Endodermal cell (in vitro differentiated cells): ENCODE results near the gene CMC1. TPM values are rescaled to one million over a fixed set of nuclear protein-coding genes. Genes with fewer than 3 reads are reported as not detected.

Experiments used
- DNase-seq: peaks from one replicate; pipeline ENCODE4 v3.0.0-alpha.2; 2017
- H3K27ac ChIP-seq: 2 replicates; pipeline ENCODE4 v1.5.1; 2013; ENCODE audit warnings: mild to moderate bottlenecking, low read depth, low read length, moderate library complexity
- H3K27me3 ChIP-seq: 2 replicates; pipeline ENCODE4 v1.6.1; 2013; ENCODE audit warnings: mild to moderate bottlenecking, low read length, moderate library complexity; ENCODE audit not compliant: insufficient read depth, control insufficient read depth, poor library complexity, severe bottlenecking
- H3K36me3 ChIP-seq: 2 replicates; pipeline ENCODE4 v1.7.0; 2013; ENCODE audit warnings: mild to moderate bottlenecking, low read length, moderate library complexity; ENCODE audit not compliant: control insufficient read depth, insufficient read depth
- H3K4me1 ChIP-seq: one replicate; pipeline ENCODE4 v1.7.0; 2013; ENCODE audit warnings: low read length; ENCODE audit not compliant: control insufficient read depth, insufficient read depth
- H3K4me3 ChIP-seq: 2 replicates; pipeline ENCODE4 v1.5.1; 2013; ENCODE audit warnings: mild to moderate bottlenecking, low read length, moderate library complexity
- H3K9ac ChIP-seq: 2 replicates; pipeline ENCODE4 v1.6.1; 2013; ENCODE audit warnings: mild to moderate bottlenecking, low read length, moderate library complexity; ENCODE audit not compliant: poor library complexity, severe bottlenecking; ENCODE audit errors: extremely low read depth
- H3K9me3 ChIP-seq: 2 replicates; pipeline ENCODE4 v1.6.1; 2013; ENCODE audit warnings: mild to moderate bottlenecking, low read length, moderate library complexity; ENCODE audit not compliant: control insufficient read depth
- H3K27ac Mint-ChIP-seq: 2 replicates; pipeline ENCODE4 v1.8.0; 2020; ENCODE audit warnings: mixed read lengths
- H3K27me3 Mint-ChIP-seq: 2 replicates; pipeline ENCODE4 v1.8.0; 2021; ENCODE audit warnings: mild to moderate bottlenecking, mixed read lengths; ENCODE audit not compliant: insufficient read depth
- H3K36me3 Mint-ChIP-seq: 2 replicates; pipeline ENCODE4 v1.8.0; 2020; ENCODE audit warnings: low read depth, mixed read lengths
- H3K4me1 Mint-ChIP-seq: 2 replicates; pipeline ENCODE4 v1.8.0; 2020; ENCODE audit warnings: mixed read lengths
- H3K4me3 Mint-ChIP-seq: 2 replicates; pipeline ENCODE4 v1.8.0; 2020; ENCODE audit warnings: mild to moderate bottlenecking, moderate library complexity, mixed read lengths
- H3K9me3 Mint-ChIP-seq: 2 replicates; pipeline ENCODE4 v1.8.0; 2020; ENCODE audit warnings: mild to moderate bottlenecking, mixed read lengths
- WGBS, 2 experiments: methylation state at CpG; one replicate each; pipeline versions ENCODE4 v1.1.5 to v1.1.7; 2013; ENCODE audit warnings: missing lambda C conversion rate in 2 of 2, mixed read lengths in 1 of 2; ENCODE audit not compliant: insufficient coverage in 1 of 2, insufficient read length in 1 of 2; 5-methylcytosine and 5-hydroxymethylcytosine counted together
- total RNA-seq, 2 donors: library from RNA; stranded (reverse); fragmentation: NEBNext Ultra II Directional in 1 of 2; extraction: Animal tissue kit (Norgen Biotek cat#: 25700) in 1 of 2; gene quantifications; 2 replicates in 1 of 2; 3 replicates in 1 of 2; pipeline ENCODE4 v1.2.1, GENCODE V29; 2021
- TF ChIP-seq, protein P1 (sequence below): fragments of 200-600 bp; sonication (generic); conservative IDR thresholded peaks from 2 replicates; pipeline ENCODE4 v1.5.0; 2021; ENCODE audit warnings: antibody characterized with exemption, mild to moderate bottlenecking

CMC1 gene
- total RNA-seq, 2 donors from 2014 or later: 23.8 to 33.6 TPM

DNA sequence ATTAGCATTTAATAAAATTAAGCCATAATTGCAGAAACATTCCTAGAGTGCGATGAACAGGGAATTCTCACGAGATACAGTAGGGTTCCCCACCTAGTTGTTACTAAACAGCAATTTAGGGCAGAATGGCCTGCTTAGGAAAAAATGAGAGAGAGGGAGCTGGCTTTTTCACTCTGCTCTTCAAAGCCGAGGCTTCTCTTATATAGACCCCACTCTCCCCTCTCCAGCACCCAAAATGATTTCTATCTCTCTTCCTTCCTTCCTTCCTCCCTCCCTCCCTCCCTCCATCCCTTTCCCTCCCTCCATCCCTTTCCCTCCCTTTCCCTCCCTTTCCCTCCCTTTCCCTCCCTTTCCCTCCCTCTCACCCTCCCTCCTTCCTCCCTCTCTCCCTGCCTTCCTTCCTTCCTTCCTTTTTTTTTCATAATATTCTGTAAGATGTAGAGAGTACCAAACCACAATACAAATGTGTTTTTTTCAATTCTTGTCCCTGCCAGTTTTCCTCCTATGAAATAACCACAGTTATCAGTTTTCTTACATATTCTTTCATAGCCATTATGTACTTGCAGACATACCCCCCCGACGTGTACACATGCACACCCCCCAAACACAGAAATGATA, 59.0 kb downstream of the CMC1 start:
- H3K4me1 Mint-ChIP-seq: peaks cover 8% of the 10 kb centered on the region
- H3K4me3 Mint-ChIP-seq: no peak overlapping the region
- 89 to 97% methylated on average over 2 to 5 of the region's 5 CpGs for WGBS, 2 experiments

DNA sequence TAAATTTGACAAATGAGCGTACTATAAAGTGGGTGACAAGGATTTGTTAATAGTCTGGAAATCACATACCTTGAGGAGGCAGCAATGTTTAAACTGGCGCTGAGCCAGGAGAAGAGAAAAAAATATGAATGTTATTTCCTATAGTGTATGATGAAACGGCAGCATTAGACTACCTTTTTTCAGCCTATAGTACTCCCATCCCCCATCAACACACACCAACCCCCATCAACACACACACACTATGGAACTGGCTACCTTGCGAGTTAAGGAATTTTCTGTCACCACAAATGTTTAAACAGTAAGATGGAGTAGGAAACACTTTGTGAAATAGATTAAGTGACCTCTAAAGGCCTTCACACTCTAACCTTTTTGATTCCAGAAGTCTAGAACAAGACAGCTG, 60.3 kb downstream of the CMC1 start:
- 93 to 98% methylated on average over 3 of the region's 4 CpGs for WGBS, 2 experiments
- Histone ChIP-seq H3K27me3 (no peaks in the 10 kb centered on the region), H3K36me3 (no peaks in the 10 kb centered on the region), H3K9ac (no peak overlapping the region), H3K4me1 (no peaks in the 10 kb centered on the region), H3K9me3 (no peaks in the 10 kb centered on the region), H3K27ac (no peak overlapping the region), H3K4me3 (no peak overlapping the region)
- peaks cover 7% of the 10 kb centered on the region for H3K36me3 Mint-ChIP-seq
- DNase-seq: no peak
- H3K4me3 Mint-ChIP-seq: no peak overlapping the region
- no peaks in the 10 kb centered on the region for H3K27me3 Mint-ChIP-seq
- H3K4me1 Mint-ChIP-seq: peaks cover 9% of the 10 kb centered on the region
- TF ChIP-seq, protein P1, sequence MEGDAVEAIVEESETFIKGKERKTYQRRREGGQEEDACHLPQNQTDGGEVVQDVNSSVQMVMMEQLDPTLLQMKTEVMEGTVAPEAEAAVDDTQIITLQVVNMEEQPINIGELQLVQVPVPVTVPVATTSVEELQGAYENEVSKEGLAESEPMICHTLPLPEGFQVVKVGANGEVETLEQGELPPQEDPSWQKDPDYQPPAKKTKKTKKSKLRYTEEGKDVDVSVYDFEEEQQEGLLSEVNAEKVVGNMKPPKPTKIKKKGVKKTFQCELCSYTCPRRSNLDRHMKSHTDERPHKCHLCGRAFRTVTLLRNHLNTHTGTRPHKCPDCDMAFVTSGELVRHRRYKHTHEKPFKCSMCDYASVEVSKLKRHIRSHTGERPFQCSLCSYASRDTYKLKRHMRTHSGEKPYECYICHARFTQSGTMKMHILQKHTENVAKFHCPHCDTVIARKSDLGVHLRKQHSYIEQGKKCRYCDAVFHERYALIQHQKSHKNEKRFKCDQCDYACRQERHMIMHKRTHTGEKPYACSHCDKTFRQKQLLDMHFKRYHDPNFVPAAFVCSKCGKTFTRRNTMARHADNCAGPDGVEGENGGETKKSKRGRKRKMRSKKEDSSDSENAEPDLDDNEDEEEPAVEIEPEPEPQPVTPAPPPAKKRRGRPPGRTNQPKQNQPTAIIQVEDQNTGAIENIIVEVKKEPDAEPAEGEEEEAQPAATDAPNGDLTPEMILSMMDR: no peak
- no peak overlapping the region for H3K27ac Mint-ChIP-seq
- no peaks in the 10 kb centered on the region for H3K9me3 Mint-ChIP-seq

More for the DNA sequence above, 59.0 kb downstream of the CMC1 start:
- TF ChIP-seq, protein P1: no peak
- Histone ChIP-seq H3K27me3 (no peaks in the 10 kb centered on the region), H3K4me3 (no peak overlapping the region), H3K9ac (no peak overlapping the region), H3K36me3 (no peaks in the 10 kb centered on the region), H3K9me3 (no peaks in the 10 kb centered on the region), H3K27ac (no peak overlapping the region), H3K4me1 (no peaks in the 10 kb centered on the region)
- no peaks in the 10 kb centered on the region for H3K9me3 Mint-ChIP-seq
- no peak overlapping the region for H3K27ac Mint-ChIP-seq
- DNase-seq: no peak
- peaks cover 4% of the 10 kb centered on the region for H3K36me3 Mint-ChIP-seq
- no peaks in the 10 kb centered on the region for H3K27me3 Mint-ChIP-seq

DNA sequence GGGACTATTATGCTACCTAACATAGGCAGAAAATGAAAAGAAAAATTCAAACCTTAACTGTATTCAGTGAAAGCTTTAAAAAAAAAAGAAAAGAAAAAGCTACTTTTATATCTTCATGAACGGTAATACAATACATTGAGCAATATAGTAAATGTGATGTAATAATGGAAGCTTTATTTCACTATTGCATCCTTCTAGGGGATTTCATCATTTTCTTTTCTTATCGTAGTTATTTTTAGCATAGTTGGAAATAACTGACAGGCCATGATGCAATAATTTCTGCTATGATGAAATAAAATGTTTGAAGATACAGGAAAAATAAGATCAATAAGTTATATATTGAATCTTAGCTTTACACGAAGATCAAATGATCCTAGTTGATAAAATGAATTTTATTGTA, 66.8 kb downstream of the CMC1 start:
- no peaks in the 10 kb centered on the region for H3K9me3 ChIP-seq
- WGBS, 2 experiments: 94% methylated on average over 2 of the region's 3 CpGs; no CpG with 5 or more reads in 1 of the 2 experiments
- Mint-ChIP-seq H3K9me3 (no peaks in the 10 kb centered on the region), H3K36me3 (peaks cover 7% of the 10 kb centered on the region), H3K27ac (no peak overlapping the region), H3K4me3 (no peak overlapping the region), H3K4me1 (peaks cover 25% of the 10 kb centered on the region), H3K27me3 (no peaks in the 10 kb centered on the region)
- H3K9ac ChIP-seq: no peak overlapping the region
- H3K4me1 ChIP-seq: peaks cover 4% of the 10 kb centered on the region
- no peaks in the 10 kb centered on the region for H3K27me3 ChIP-seq
- no peaks in the 10 kb centered on the region for H3K36me3 ChIP-seq
- H3K4me3 ChIP-seq: peak overlapping the region; percentile 11
- H3K27ac ChIP-seq: no peak overlapping the region
- TF ChIP-seq, protein P1: no peak
- DNase-seq: no peak
